Measurements from ENCODE around the gene ADIG. TPM values are rescaled to one million over a fixed set of nuclear protein-coding genes. Genes with fewer than 3 reads are reported as not detected.
A peak's percentile ranks its signal among the peaks of the same experiment; 100 is the strongest.

ADIG gene
- total RNA-seq, 4 donors from 2014 or later: not detected

- H3K4me3 ChIP-seq (ENCODE audit: low read depth, poor library complexity, severe bottlenecking): no peak overlapping the region
- no peak for DNase-seq (ENCODE audit: low spot score in 2 of 2)
- intact Hi-C loops (cut with DNase I; ENCODE audit: low total_unique reads): no loop called here
- 85 to 91% methylated on average over 4 of the region's 4 CpGs for WGBS, 2 donors
- TF ChIP-seq, protein P1, sequence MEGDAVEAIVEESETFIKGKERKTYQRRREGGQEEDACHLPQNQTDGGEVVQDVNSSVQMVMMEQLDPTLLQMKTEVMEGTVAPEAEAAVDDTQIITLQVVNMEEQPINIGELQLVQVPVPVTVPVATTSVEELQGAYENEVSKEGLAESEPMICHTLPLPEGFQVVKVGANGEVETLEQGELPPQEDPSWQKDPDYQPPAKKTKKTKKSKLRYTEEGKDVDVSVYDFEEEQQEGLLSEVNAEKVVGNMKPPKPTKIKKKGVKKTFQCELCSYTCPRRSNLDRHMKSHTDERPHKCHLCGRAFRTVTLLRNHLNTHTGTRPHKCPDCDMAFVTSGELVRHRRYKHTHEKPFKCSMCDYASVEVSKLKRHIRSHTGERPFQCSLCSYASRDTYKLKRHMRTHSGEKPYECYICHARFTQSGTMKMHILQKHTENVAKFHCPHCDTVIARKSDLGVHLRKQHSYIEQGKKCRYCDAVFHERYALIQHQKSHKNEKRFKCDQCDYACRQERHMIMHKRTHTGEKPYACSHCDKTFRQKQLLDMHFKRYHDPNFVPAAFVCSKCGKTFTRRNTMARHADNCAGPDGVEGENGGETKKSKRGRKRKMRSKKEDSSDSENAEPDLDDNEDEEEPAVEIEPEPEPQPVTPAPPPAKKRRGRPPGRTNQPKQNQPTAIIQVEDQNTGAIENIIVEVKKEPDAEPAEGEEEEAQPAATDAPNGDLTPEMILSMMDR (IDR thresholded peaks at IDR 0.05): no peak
- no peak for TF ChIP-seq POLR2A (IDR thresholded peaks at IDR 0.05)
These were observed 36.8 kb downstream of the ADIG start for GRCh38 chr20:38617830-38618196.

DNA sequence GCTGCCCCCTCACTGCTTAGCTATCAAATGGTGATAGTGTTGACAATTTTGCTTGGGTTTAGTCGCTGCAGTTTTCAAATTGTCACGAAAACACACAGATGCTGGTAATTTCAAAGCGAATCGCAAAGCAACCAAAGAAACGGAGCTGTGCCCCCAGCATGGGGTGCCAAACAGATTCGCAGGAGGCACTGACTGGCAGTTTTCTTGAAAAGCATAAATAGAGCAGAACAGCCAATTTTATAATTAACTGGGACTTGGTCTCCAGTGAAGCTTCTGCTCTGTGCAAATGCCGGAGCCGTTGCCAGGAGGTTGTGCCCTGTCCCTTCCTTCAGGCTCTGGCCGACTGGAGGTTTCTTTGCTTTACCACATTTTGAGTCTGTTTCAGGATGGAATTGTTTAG, 39.4 kb downstream of the ADIG start:
- intact Hi-C loops (cut with DNase I; ENCODE audit: low total_unique reads): no loop called here
- no peak overlapping the region for H3K4me3 ChIP-seq (ENCODE audit: low read depth, poor library complexity, severe bottlenecking)
- no peak for DNase-seq (ENCODE audit: low spot score in 2 of 2)
- 65 to 68% methylated on average over 9 of the region's 9 CpGs for WGBS, 2 donors
- TF ChIP-seq, protein P1 (IDR thresholded peaks at IDR 0.05): no peak
- no peak for TF ChIP-seq POLR2A (IDR thresholded peaks at IDR 0.05)

DNA sequence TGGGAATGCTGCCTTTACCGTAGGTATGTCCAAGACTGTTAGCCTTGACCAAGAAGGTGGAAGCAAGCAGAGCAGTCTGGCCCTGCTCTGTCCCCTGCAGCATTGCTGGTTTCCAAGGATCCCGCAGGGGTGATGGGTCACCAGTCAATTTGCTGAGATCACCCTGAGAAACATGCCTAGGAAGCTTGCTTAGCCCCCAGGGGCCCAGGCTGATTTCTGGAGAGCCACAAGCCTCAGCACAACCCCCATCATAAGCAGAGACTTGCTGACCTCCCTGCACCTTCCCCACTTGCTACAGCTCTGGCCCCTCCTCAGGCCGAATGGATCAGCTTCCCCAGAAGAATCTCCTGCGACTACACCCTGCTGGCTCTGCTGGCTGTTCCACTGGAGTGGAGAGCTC, 42.1 kb downstream of the ADIG start:
- TF ChIP-seq, protein P1 (IDR thresholded peaks at IDR 0.05): no peak
- no peak for TF ChIP-seq POLR2A (IDR thresholded peaks at IDR 0.05)
- H3K4me3 ChIP-seq (ENCODE audit: low read depth, poor library complexity, severe bottlenecking): no peak overlapping the region
- DNase-seq (ENCODE audit: low spot score in 2 of 2): no peak
- intact Hi-C loops (cut with DNase I; ENCODE audit: low total_unique reads): no loop called here
- WGBS, 2 donors: 67 to 72% methylated on average over 4 of the region's 4 CpGs

DNA sequence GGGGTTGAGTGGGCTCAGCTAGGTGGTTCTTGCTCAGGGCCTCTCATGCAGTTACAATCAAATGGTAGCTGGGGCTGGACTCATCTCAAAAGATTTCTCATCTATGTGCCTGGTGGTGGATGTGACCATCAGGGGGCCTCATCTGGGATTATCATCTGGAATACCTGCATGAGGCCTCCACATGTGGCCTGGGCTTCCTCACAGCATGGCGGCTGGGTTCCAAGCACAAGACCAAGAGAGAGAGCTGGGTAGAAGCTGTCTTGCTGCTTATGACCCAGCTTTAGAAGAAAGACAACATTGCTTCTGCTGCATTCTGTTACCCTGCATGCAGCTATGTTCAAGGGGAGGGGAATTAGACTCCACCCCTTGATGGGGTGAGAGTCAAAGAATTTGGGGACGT, 43.1 kb downstream of the ADIG start:
- intact Hi-C loops (cut with DNase I; ENCODE audit: low total_unique reads): no loop called here
- no peak for DNase-seq (ENCODE audit: low spot score in 2 of 2)
- no peak overlapping the region for H3K4me3 ChIP-seq (ENCODE audit: low read depth, poor library complexity, severe bottlenecking)
- 65 to 68% methylated on average over 2 of the region's 2 CpGs for WGBS, 2 donors
- TF ChIP-seq POLR2A (IDR thresholded peaks at IDR 0.05): no peak
- TF ChIP-seq, protein P1 (IDR thresholded peaks at IDR 0.05): no peak

DNA sequence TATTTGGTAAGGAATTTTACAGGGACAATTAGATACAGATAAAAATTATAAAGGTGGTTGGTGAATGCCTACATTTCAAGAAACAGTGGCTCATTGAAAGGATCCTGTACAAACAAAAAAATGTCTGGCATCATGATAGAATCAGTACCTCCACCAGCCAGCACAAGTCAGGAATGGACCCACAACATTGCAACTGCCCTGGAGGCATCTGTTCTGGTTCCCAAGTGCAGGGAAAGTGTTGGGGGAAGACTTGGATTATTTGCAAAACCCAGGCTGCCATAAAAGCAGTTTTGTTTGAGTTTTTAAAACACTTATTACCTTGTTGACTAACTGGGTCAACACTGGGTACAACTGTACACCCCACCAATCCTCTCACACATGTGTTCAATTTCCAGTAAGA, 44.9 kb downstream of the ADIG start:
- DNase-seq (ENCODE audit: low spot score in 2 of 2): no peak
- intact Hi-C loops (cut with DNase I; ENCODE audit: low total_unique reads): no loop called here
- no peak overlapping the region for H3K4me3 ChIP-seq (ENCODE audit: low read depth, poor library complexity, severe bottlenecking)
- no peak for TF ChIP-seq POLR2A (IDR thresholded peaks at IDR 0.05)
- TF ChIP-seq, protein P1 (IDR thresholded peaks at IDR 0.05): no peak

DNA sequence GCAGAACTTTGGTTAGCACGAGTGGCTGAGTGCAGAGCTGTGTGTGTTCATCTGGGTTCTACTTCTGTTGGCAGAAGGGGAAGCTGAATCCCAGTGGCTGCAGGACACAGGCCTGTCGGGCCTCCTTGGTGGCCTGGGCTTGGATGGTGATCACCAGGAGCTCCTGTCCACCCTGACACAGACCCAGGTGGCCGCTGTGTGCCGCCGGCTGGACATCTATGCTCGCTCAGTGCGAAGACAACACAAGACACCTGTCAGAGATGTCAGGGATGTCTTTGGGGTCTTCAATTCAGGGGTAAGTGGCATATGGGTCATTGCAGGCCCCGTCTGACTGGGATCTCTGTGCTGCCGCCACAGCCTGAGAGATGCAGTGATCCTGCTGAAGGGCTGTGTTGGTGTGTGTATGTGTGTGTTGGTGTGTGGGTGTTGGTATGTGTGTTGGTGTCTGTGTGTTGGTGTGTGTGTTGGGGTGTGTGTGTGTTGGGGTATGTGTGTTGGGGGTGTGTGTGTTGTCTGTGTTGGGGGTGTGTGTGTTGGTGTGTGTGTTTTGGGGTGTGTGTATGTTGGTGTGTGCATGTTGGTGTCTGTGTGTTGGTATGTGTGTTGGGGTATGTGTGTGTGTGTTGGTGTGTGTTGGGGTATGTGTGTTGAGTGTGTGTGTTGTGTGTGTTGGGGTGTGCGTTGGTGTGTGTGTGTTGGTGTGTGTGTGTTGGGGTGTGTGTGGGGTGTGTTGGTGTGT, 46.1 kb downstream of the ADIG start:
- WGBS, 2 donors: 88 to 89% methylated on average over 10 of the region's 10 CpGs
- intact Hi-C loops (cut with DNase I; ENCODE audit: low total_unique reads): no loop called here
- no peak for DNase-seq (ENCODE audit: low spot score in 2 of 2)
- TF ChIP-seq, protein P1 (IDR thresholded peaks at IDR 0.05): peak in 1 of 3 donors; percentile 62
- TF ChIP-seq POLR2A (IDR thresholded peaks at IDR 0.05): no peak
- no peak overlapping the region for H3K4me3 ChIP-seq (ENCODE audit: low read depth, poor library complexity, severe bottlenecking)

All from lower leg skin (tissue), 4 donors.